NCI-H2081 treated with DMSO at 0.1 percent for 48 hours (cell line): Measurements from ENCODE around the gene TFF1.
A peak's percentile ranks its signal among the peaks of the same experiment; 100 is the strongest.

ENCODE experiments used
- DNase-seq: peaks from one replicate; lab custom pipeline; 2025; lab: John Stamatoyannopoulos, UW

TFF1 gene

GRCh38 chr21:42317826-42318746 is 48.2 kb downstream of the TFF1 start:
- DNase-seq, result peak; percentile 12

GRCh38 chr21:42317341-42317741 is 49.0 kb downstream of the TFF1 start:
- peak; percentile 59 for DNase-seq

- DNase-seq, result no peak
Observed at GRCh38 chr21:42316891-42317290, 49.4 kb downstream of the TFF1 start.

- peak; percentile 88 for DNase-seq
Observed at GRCh38 chr21:42315296-42315891, 50.9 kb downstream of the TFF1 start, which contains the start of gene TFF3. TFF3 (minus strand) TSS chr21:42315409; CDS start chr21:42315374, 35 bp downstream.

DNA sequence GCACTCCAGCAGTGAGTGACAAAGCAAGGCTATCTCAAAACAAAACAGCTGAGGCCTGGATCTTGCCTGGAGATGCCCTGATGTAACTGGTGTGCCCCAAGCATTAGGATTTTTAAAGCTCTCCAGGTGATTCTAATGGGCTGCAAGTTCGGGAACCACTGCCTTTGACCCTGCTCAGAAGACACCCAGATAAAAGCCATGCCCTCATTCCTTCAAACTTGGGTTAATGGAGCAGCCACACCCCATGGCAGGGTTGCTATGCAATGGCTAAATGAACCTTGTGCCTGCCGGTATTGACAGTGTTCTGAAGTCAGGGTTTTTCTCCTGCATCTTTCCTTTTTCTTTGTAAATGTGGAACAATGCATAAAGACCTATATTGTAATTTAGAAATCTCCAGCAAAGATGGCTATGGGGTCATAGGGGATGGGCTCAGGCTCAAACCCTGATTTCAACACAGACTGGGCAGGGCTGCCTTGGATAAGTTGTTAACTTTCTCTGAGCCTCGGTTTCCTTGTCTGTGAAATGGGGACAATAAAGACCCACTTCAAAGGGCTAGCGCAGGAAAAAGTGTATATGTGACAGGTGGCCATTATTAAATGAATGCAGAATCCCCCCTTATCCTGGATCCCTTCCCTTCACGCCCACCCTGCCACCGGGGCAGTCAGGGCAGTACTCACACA is 51.6 kb downstream of the TFF1 start:
- no peak for DNase-seq

DNA sequence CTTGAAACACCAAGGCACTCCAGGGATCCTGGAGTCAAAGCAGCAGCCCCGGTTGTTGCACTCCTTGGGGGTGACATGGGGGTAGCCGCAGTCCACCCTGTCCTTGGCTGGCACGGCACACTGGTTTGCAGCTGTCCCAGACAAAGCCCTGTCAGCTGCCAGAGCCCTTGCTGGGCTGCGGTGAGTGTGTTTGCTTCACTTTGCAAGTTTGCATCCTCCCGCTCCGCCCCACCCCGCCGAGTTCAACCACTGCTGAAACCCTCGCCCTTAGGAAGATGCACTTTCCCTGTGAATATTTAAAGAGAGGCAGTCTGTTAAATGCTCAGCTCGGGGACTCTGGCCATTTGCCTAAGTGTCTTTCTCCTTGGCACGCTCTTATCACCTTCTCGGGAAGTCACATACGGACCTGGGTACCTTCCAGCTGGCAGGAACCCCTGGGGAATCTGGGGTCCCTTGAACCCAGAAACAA is 52.8 kb downstream of the TFF1 start:
- peak; percentile 18 for DNase-seq

- no peak for DNase-seq
Observed at GRCh38 chr21:42312626-42313104, 53.7 kb downstream of the TFF1 start.
